PC-9 (cell line): Measurements from ENCODE around the gene FAM163B. TPM values are rescaled to one million over a fixed set of nuclear protein-coding genes. Genes with fewer than 3 reads are reported as not detected.

Experiments
- BruUV-seq: library from RNA; stranded (reverse); fragments of 400-500 nt; replicated peaks from 2 replicates; lab custom pipeline; 2021; lab: Mats Ljungman, UMichigan
- CTCF ChIA-PET: fragments of 300-600 bp; sonication (Branson Sonifier 250); formaldehyde crosslinking; loops from one replicate; lab custom pipeline; 2022; ENCODE audit warnings: antibody characterized with exemption; lab: Charles Lee
- POLR2A ChIA-PET: fragments of 300-600 bp; sonication (Branson Sonifier 250); formaldehyde crosslinking; loops from one replicate; lab custom pipeline; 2022; ENCODE audit warnings: antibody characterized with exemption; ENCODE audit not compliant: unreplicated experiment; lab: Charles Lee
- DNase-seq, 2 experiments: peaks; one replicate each; pipeline versions ENCODE4 v3.0.0 to v3.0.0-alpha.2; 2015 to 2022; ENCODE audit warnings: mixed read lengths in 1 of 2
- H2AFZ ChIP-seq: fragments of 200-600 bp; sonication (generic); 2 replicates; pipeline ENCODE4 v1.8.1; 2017; ENCODE audit warnings: antibody characterized with exemption
- H3F3A ChIP-seq: fragments of 200-600 bp; sonication (generic); 2 replicates; pipeline ENCODE4 v1.8.1; 2017; ENCODE audit warnings: antibody characterized with exemption, mild to moderate bottlenecking, low read depth; ENCODE audit not compliant: insufficient read depth
- H3K27ac ChIP-seq: fragments of 200-600 bp; sonication (generic); 2 replicates; pipeline ENCODE4 v1.6.1; 2016; ENCODE audit warnings: mixed run types
- H3K27me3 ChIP-seq: fragments of 200-600 bp; sonication (generic); 2 replicates; pipeline ENCODE4 v1.6.1; 2016; ENCODE audit warnings: low read depth, mixed run types; ENCODE audit not compliant: insufficient read depth
- H3K36me3 ChIP-seq: fragments of 200-600 bp; sonication (generic); 2 replicates; pipeline ENCODE4 v1.6.1; 2016; ENCODE audit warnings: low read depth, mixed run types
- H3K4me1 ChIP-seq: fragments of 200-600 bp; sonication (generic); replicated peaks from 2 replicates; pipeline ENCODE4 v1.6.1; 2016; ENCODE audit warnings: mixed run types; ENCODE audit not compliant: insufficient read depth
- H3K4me2 ChIP-seq: fragments of 200-600 bp; sonication (generic); 2 replicates; pipeline ENCODE4 v1.6.1; 2017; ENCODE audit warnings: mixed run types
- H3K4me3 ChIP-seq: fragments of 200-600 bp; sonication (generic); 2 replicates; pipeline ENCODE4 v1.6.1; 2016; ENCODE audit warnings: mixed run types
- H3K79me2 ChIP-seq: fragments of 200-600 bp; sonication (generic); 2 replicates; pipeline ENCODE4 v1.6.1; 2017; ENCODE audit warnings: low read depth, mixed run types
- H3K9me2 ChIP-seq: fragments of 200-600 bp; sonication (generic); 2 replicates; pipeline ENCODE4 v1.8.1; 2017; ENCODE audit warnings: mild to moderate bottlenecking; ENCODE audit not compliant: insufficient read depth
- H3K9me3 ChIP-seq: fragments of 200-600 bp; sonication (generic); 2 replicates; pipeline ENCODE4 v1.8.1; 2016; ENCODE audit warnings: low read depth; ENCODE audit not compliant: insufficient read depth
- H4K20me1 ChIP-seq: fragments of 200-600 bp; sonication (generic); 2 replicates; pipeline ENCODE4 v1.8.1; 2017; ENCODE audit not compliant: insufficient read depth
- CTCF ChIP-seq: fragments of 200-600 bp; sonication (generic); conservative IDR thresholded peaks from 2 replicates; pipeline ENCODE4 v1.6.1; 2017; ENCODE audit warnings: mixed run types, antibody characterized with exemption, mild to moderate bottlenecking, moderate library complexity
- EZH2 ChIP-seq: fragments of 200-600 bp; sonication (generic); IDR thresholded peaks from 2 replicates; pipeline ENCODE4 v1.8.0; 2017; ENCODE audit warnings: antibody characterized with exemption, low read depth
- intact Hi-C: fragments of 100-400 bp; cut with micrococcal nuclease; formaldehyde crosslinking; loops from one replicate; pipeline ENCODE4 v1.10.0; 2022; ENCODE audit not compliant: unreplicated experiment
- total RNA-seq: library from RNA; stranded (reverse); gene quantifications from 2 replicates; pipeline ENCODE4 v1.2.3, GENCODE V29; 2021

The FAM163B gene
- total RNA-seq, 1 experiment from 2014 or later: not detected

GRCh38 chr9:133535306-133535877 lies 73.8 kb downstream of the FAM163B start:
- Histone ChIP-seq H2AFZ (no peak overlapping the region), H3K4me1 (no peaks in the 10 kb centered on the region), H3F3A (no peaks in the 10 kb centered on the region), H3K9me3 (no peaks in the 10 kb centered on the region), H3K4me2 (no peak overlapping the region), H3K9me2 (no peaks in the 10 kb centered on the region), H3K79me2 (no peaks in the 10 kb centered on the region), H3K36me3 (no peaks in the 10 kb centered on the region), H4K20me1 (peaks cover 4% of the 10 kb centered on the region; the same call in 1 of the 2 replicates), H3K4me3 (no peak overlapping the region), H3K27me3 (peaks cover 98% of the 10 kb centered on the region), H3K27ac (no peak overlapping the region)
- ChIA-PET POLR2A (no interaction called here), CTCF (no interaction called here)
- BruUV-seq: no TSS peak
- TF ChIP-seq EZH2: no peak
- TF ChIP-seq CTCF: no peak
- intact Hi-C loops: no loop called here
- DNase-seq: no peak

- no TSS peak for BruUV-seq
- H3K27me3 ChIP-seq: peaks cover 98% of the 10 kb centered on the region
These were observed 74.6 kb downstream of the FAM163B start, which contains the start of gene ADAMTSL2 for GRCh38 chr9:133534346-133535291. ADAMTSL2 (plus strand) TSS chr9:133534704; CDS start chr9:133536713, 2,009 bp downstream.

More at GRCh38 chr9:133534346-133535291, 74.6 kb downstream of the FAM163B start, which contains the start of gene ADAMTSL2:
- H3F3A ChIP-seq: no peaks in the 10 kb centered on the region
- no peaks in the 10 kb centered on the region for H3K4me1 ChIP-seq
- no peak within 1 kb of the TSS for H3K4me2 ChIP-seq
- no peak for TF ChIP-seq CTCF
- no peak for TF ChIP-seq EZH2
- no peak within 1 kb of the TSS for H2AFZ ChIP-seq
- CTCF ChIA-PET: interaction anchor here (0.7 kb wide), 1 partner anchor 49 kb away, joined by 6 read pairs; no protein-coding TSS in a partner anchor
- H3K9me2 ChIP-seq: no peaks in the 10 kb centered on the region
- intact Hi-C loops: loop anchor here (5.0 kb wide), 1 partner anchor 563 kb away; no protein-coding TSS in a partner anchor
- no peak for DNase-seq
- POLR2A ChIA-PET: no interaction called here
- H3K79me2 ChIP-seq: no peaks in the 10 kb centered on the region
- no peak within 1 kb of the TSS for H3K27ac ChIP-seq
- H3K9me3 ChIP-seq: no peaks in the 10 kb centered on the region
- no peaks in the 10 kb centered on the region for H3K36me3 ChIP-seq
- peaks cover 4% of the 10 kb centered on the region; the same call in 1 of the 2 replicates for H4K20me1 ChIP-seq
- no peak within 1 kb of the TSS for H3K4me3 ChIP-seq
